Measurements from ENCODE around the gene PEX5. TPM values are rescaled to one million over a fixed set of nuclear protein-coding genes. Genes with fewer than 3 reads are reported as not detected.

The PEX5 gene
- total and polyA plus RNA-seq, 2 of the 8 experiments (the other 6 are each of a cell fraction or from before 2014, with no cell fraction given): 16.8 to 50.5 TPM

DNA sequence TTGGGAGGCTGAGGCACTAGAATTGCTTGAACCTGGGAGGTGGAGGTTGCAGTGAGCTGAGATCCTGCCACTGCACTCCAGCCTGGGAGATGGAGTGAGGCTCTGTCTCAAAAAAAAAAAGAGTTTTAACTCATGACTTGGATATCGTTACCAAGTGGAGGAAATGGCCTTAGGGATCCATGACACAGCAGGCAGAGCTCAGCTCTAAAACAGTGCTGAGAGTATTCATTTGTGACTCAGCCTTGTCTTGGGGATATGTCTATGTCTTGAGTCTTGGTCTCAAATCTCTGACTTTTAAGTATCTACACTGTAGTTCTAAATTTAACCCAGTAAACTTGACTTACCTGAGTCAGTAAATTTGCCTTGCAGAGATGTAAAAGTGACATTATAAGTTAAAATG, 8.8 kb upstream of the PEX5 start:
- CTCF ChIA-PET (ENCODE audit: partially characterized antibody): interaction anchor here (0.7 to 2.4 kb wide), 4 partner anchors 17 to 462 kb away, joined by 3 to 10 read pairs (median 6); no protein-coding TSS in a partner anchor
- Histone ChIP-seq H2BK12ac (ENCODE audit: low read depth, low read length) (no peak overlapping the region), H3K27ac (ENCODE audit: low read depth, low read length) (no peak overlapping the region), H3K79me1 (ENCODE audit: low read depth, low read length) (no peaks in the 10 kb centered on the region), H2BK120ac (replicated peaks; ENCODE audit: low read depth, low read length) (no peak overlapping the region), H4K20me1 (replicated peaks in 1 of 2; ENCODE audit: control insufficient read depth in 1 of 2, insufficient read depth in 2 of 2, low read length in 2 of 2) (no peaks in the 10 kb centered on the region), H2BK20ac (ENCODE audit: low read length) (no peak overlapping the region), H3K36me3 (ENCODE audit: control insufficient read depth in 2 of 4, insufficient read depth in 4 of 4, low read length in 3 of 4) (no peaks in the 10 kb centered on the region), H2BK15ac (ENCODE audit: low read length) (no peak overlapping the region), H3K4ac (replicated peaks; ENCODE audit: insufficient read length, low read depth, low read length) (no peak overlapping the region), H2BK5ac (ENCODE audit: low read depth, low read length) (no peak overlapping the region), H3K9ac (replicated peaks in 1 of 4; ENCODE audit: extremely low read depth in 1 of 4, low read depth in 3 of 4, low read length in 3 of 4) (no peak overlapping the region), H2AK5ac (ENCODE audit: low read depth, low read length) (no peak overlapping the region), H2AFZ (ENCODE audit: low read length) (no peak overlapping the region), H3K18ac (ENCODE audit: extremely low read depth, low read length) (no peak overlapping the region), H3K9me3 (ENCODE audit: insufficient read depth in 2 of 2, low read depth in 1 of 2, low read length in 1 of 2) (peaks cover 10 to 20% of the 10 kb centered on the region in 2 experiments; a peak in 3 of 4 replicates), H3K23ac (ENCODE audit: insufficient read length) (no peak overlapping the region), H3K79me2 (ENCODE audit: control insufficient read depth in 1 of 2, insufficient read depth in 2 of 2, low read length in 2 of 2) (no peaks in the 10 kb centered on the region), H3K4me1 (replicated peaks in 1 of 4; ENCODE audit: control insufficient read depth in 3 of 4, insufficient read depth in 4 of 4, low read length in 3 of 4) (no peaks in the 10 kb centered on the region), H4K8ac (ENCODE audit: extremely low read depth, insufficient read depth, low read length) (no peak overlapping the region), H4K5ac (ENCODE audit: insufficient read length, low read depth, low read length) (no peak overlapping the region), H3K4me2 (ENCODE audit: insufficient read depth in 1 of 2, low read depth in 2 of 2, low read length in 2 of 2) (no peak overlapping the region), H3K14ac (ENCODE audit: insufficient read length) (no peak overlapping the region), H4K91ac (replicated peaks; ENCODE audit: insufficient read length, low read length) (no peak overlapping the region), H3K4me3 (ENCODE audit: extremely low read depth in 1 of 4, insufficient read depth in 2 of 4, low read depth in 3 of 4, low read length in 4 of 4) (no peak overlapping the region), H3K23me2 (ENCODE audit: low read depth, low read length) (no peaks in the 10 kb centered on the region), H3K27me3 (replicated peaks in 1 of 4; ENCODE audit: control insufficient read depth in 3 of 4, extremely low read depth in 1 of 4, insufficient read depth in 3 of 4, low read length in 3 of 4) (no peaks in the 10 kb centered on the region), H3K56ac (replicated peaks; ENCODE audit: insufficient read length, low read depth, low read length) (no peak overlapping the region)
- POLR2A ChIA-PET (ENCODE audit: partially characterized antibody): no interaction called here
- DNase-seq (ENCODE audit: low read depth in 1 of 2, low spot score in 2 of 2) (no peak), FAIRE-seq (no peak)
- 75% methylated on average over 1 of the region's 1 CpG; no CpG with 5 or more reads in 1 of the 2 experiments for WGBS, 2 experiments (ENCODE audit: extremely low coverage in 1 of 2, insufficient coverage in 1 of 2, insufficient read length in 1 of 2, insufficient replicate concordance in 2 of 2, low coverage in 1 of 2, low lambda C conversion rate in 2 of 2, missing lambda C conversion rate in 1 of 2)
- no peak for TF ChIP-seq ASH2L (IDR thresholded peaks at IDR 0.05; ENCODE audit: low read length)
- no peak for TF ChIP-seq SRF (IDR thresholded peaks at IDR 0.05; ENCODE audit: low read depth, low read length)
- TF ChIP-seq EGR1 (IDR thresholded peaks at IDR 0.05; ENCODE audit: borderline replicate concordance, low read depth, low read length): no peak
- TF ChIP-seq ZNF274 (IDR thresholded peaks at IDR 0.05; ENCODE audit: borderline replicate concordance, extremely low read depth, low read length): no peak
- TF ChIP-seq ATF3 (IDR thresholded peaks at IDR 0.05; ENCODE audit: insufficient read depth, low read depth, low read length): no peak
- no peak for TF ChIP-seq SP4 (IDR thresholded peaks at IDR 0.05; ENCODE audit: low read length)
- no peak for TF ChIP-seq GABPA (IDR thresholded peaks at IDR 0.05; ENCODE audit: borderline replicate concordance, insufficient read depth, low read length)
- TF ChIP-seq, protein P1, sequence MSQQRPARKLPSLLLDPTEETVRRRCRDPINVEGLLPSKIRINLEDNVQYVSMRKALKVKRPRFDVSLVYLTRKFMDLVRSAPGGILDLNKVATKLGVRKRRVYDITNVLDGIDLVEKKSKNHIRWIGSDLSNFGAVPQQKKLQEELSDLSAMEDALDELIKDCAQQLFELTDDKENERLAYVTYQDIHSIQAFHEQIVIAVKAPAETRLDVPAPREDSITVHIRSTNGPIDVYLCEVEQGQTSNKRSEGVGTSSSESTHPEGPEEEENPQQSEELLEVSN (IDR thresholded peaks at IDR 0.05): no peak
- TF ChIP-seq CEBPB (IDR thresholded peaks at IDR 0.05; ENCODE audit: low read depth, low read length): no peak
- no peak for TF ChIP-seq RNF2 (IDR thresholded peaks at IDR 0.05; ENCODE audit: borderline replicate concordance, low read depth, low read length, missing control alignments, poor library complexity, severe bottlenecking)
- TF ChIP-seq NRF1 (IDR thresholded peaks at IDR 0.05; ENCODE audit: low read depth, low read length): no peak
- no peak for TF ChIP-seq PHF8 (conservative IDR thresholded peaks at IDR 0.05; ENCODE audit: low read depth, low read length)
- no peak for TF ChIP-seq SIN3A (conservative IDR thresholded peaks at IDR 0.05 in 1 of 2, IDR thresholded peaks at IDR 0.05 in 1 of 2; ENCODE audit: low read depth in 1 of 2, low read length in 2 of 2)
